SU-DHL-6 (cell line): ENCODE results near the gene ACADS.

Experiments
- CTCF ChIP-seq: fragments of 200-600 bp; sonication (generic); IDR thresholded peaks from one replicate; pipeline ENCODE4 v1.5.1; 2017; ENCODE audit warnings: antibody characterized with exemption, mild to moderate bottlenecking, low read length, moderate library complexity; ENCODE audit not compliant: insufficient read depth, poor library complexity, severe bottlenecking
- EZH2phosphoT487 ChIP-seq: fragments of 200-600 bp; sonication (generic), shearing (Covaris generic); conservative IDR thresholded peaks from 2 replicates; pipeline ENCODE4 v1.6.1; 2018; ENCODE audit warnings: mild to moderate bottlenecking, antibody characterized with exemption, low read length, moderate library complexity, mixed read lengths

- TF ChIP-seq CTCF (no peak), EZH2phosphoT487 (no peak)
These were observed 37.0 kb upstream of the ACADS start for GRCh38 chr12:120688527-120689071.
